ENCODE results near the gene SRRM1.
A peak's percentile ranks its signal among the peaks of the same experiment; 100 is the strongest.

Gene SRRM1

DNA sequence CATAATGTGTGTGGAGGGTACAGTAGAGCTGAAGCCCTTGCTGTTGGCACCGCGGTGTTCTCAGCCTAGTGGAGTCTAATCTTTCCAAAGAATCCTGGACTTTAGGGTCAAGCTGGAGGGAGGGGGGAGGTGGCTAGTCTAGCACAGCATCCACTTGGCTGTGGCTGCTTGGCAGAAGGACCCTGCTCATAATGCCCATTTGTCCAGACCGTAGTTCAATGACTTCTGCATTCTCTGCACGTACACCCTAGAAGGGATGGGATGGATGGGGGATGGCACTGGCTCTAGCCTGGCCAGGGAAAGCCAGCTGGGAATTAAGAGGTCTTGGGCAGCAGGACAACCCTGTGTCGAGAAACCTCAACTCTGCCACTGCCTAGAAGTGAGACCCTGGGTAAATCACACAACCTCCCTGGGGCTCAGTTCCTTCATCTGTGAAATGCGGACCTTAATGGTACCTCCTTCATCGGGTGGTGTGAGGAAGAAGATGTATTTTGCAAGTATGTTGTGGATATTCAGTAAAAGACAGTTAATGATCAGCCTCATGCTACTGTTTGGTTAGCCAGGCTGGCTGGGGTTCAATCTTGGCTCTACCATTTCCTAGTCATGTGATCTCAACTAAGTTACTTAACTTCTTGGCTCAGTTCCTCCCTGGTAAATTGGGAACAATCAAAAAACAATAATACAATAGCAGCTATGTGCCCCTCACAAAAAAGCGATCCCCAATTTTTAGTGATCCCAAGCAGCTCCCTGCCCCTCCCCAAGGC, 75.0 kb downstream of the SRRM1 start:
- no peak for DNase-seq (ENCODE audit: low read depth)
- no peak for TF ChIP-seq CTCF (IDR thresholded peaks at IDR 0.05; ENCODE audit: insufficient read depth, low read depth, low read length, missing control alignments)
- no peak overlapping the region for H3K4me3 ChIP-seq (ENCODE audit: low read length)

DNA sequence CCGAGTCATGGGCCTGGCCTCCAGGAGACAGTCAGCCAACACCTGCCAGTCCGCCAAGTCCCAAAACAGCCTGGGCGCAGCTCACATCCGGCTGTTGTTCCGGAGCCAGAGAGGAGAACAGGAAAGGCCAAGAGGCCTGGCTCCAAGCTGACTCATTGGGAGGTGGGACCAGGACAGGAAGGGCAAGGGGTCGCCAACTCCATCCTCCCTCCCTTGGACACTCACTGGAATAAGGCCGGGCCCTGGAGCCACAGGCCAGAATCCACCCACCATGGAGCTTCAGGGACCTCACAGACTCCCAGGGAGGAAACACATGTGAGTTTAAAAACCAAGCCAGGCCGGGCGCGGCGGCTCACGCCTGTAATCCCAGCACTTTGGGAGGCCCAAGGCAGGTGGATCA, 77.0 kb downstream of the SRRM1 start:
- DNase-seq (ENCODE audit: low read depth) = no peak
- TF ChIP-seq CTCF (IDR thresholded peaks at IDR 0.05; ENCODE audit: insufficient read depth, low read depth, low read length, missing control alignments) = no peak
- H3K4me3 ChIP-seq (ENCODE audit: low read length) = no peak overlapping the region

DNA sequence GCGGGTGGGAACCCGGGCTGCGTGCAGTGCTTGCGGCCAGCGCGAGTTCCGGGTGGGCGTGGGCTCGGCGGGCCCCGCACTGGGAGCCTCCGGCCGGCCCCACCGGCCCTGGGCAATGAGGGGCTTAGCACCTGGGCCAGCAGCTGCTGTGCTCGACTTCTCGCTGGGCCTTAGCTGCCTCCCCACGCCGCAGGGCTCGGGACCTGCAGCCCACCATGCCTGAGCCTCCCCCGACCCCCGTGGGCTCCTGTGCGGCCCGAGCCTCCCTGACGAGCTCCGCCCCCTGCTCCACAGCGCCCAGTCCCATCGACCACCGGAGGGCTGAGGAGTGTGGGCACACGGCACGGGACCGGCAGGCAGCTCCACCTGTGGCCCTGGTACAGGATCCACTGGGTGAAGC, 78.4 kb downstream of the SRRM1 start:
- no peak for TF ChIP-seq CTCF (IDR thresholded peaks at IDR 0.05; ENCODE audit: insufficient read depth, low read depth, low read length, missing control alignments)
- no peak overlapping the region for H3K4me3 ChIP-seq (ENCODE audit: low read length)
- no peak for DNase-seq (ENCODE audit: low read depth)

GRCh38 chr1:24722073-24723035, 79.3 kb downstream of the SRRM1 start:
- H3K4me3 ChIP-seq (ENCODE audit: low read length) = peak overlapping the region; percentile 11
- peak; percentile 74 for DNase-seq (ENCODE audit: low read depth)
